ENCODE results near the gene TAGLN3. TPM values are rescaled to one million over a fixed set of nuclear protein-coding genes. Genes with fewer than 3 reads are reported as not detected.
A peak's percentile ranks its signal among the peaks of the same experiment; 100 is the strongest.

Gene TAGLN3
- total RNA-seq, 1 donor from 2014 or later, result 3.7 TPM

GRCh38 chr3:111978583-111979433 lies 19.9 kb upstream of the TAGLN3 start, which contains the start of gene ABHD10:
ABHD10 (plus strand) TSS chr3:111979026; CDS start chr3:111979062, 36 bp downstream.
- H3K36me3 ChIP-seq (ENCODE audit: control insufficient read depth, insufficient read depth, low read length), result peaks cover 1% of the 10 kb centered on the region
- peak within 1 kb of the TSS; percentile 93 for H3K4me3 ChIP-seq (ENCODE audit: low read depth, low read length)
- no peak for TF ChIP-seq CTCF (IDR thresholded peaks at IDR 0.05; ENCODE audit: insufficient read depth, low read length, poor library complexity, severe bottlenecking)
- DNase-seq (ENCODE audit: low read depth), result peak; percentile 93
- no peaks in the 10 kb centered on the region for H3K27me3 ChIP-seq (ENCODE audit: control insufficient read depth, insufficient read depth, low read length)

- Histone ChIP-seq H3K27me3 (ENCODE audit: control insufficient read depth, insufficient read depth, low read length) (no peaks in the 10 kb centered on the region), H3K36me3 (ENCODE audit: control insufficient read depth, insufficient read depth, low read length) (peaks cover 1% of the 10 kb centered on the region), H3K4me3 (ENCODE audit: low read depth, low read length) (peak overlapping the region; percentile 93)
- TF ChIP-seq CTCF (IDR thresholded peaks at IDR 0.05; ENCODE audit: insufficient read depth, low read length, poor library complexity, severe bottlenecking), result no peak
- no peak for DNase-seq (ENCODE audit: low read depth)
These were observed 19.2 kb upstream of the TAGLN3 start for GRCh38 chr3:111979434-111980038.

- TF ChIP-seq CTCF (IDR thresholded peaks at IDR 0.05; ENCODE audit: insufficient read depth, low read length, poor library complexity, severe bottlenecking), result no peak
- no peak for DNase-seq (ENCODE audit: low read depth)
- H3K4me3 ChIP-seq (ENCODE audit: low read depth, low read length), result no peak overlapping the region
- no peaks in the 10 kb centered on the region for H3K36me3 ChIP-seq (ENCODE audit: control insufficient read depth, insufficient read depth, low read length)
- H3K27me3 ChIP-seq (ENCODE audit: control insufficient read depth, insufficient read depth, low read length), result no peaks in the 10 kb centered on the region
These were observed 17.8 kb upstream of the TAGLN3 start for GRCh38 chr3:111980716-111981456.

- TF ChIP-seq CTCF (IDR thresholded peaks at IDR 0.05; ENCODE audit: insufficient read depth, low read length, poor library complexity, severe bottlenecking), result no peak
- H3K27me3 ChIP-seq (ENCODE audit: control insufficient read depth, insufficient read depth, low read length), result no peaks in the 10 kb centered on the region
- H3K4me3 ChIP-seq (ENCODE audit: low read depth, low read length), result no peak overlapping the region
- no peak for DNase-seq (ENCODE audit: low read depth)
- H3K36me3 ChIP-seq (ENCODE audit: control insufficient read depth, insufficient read depth, low read length), result no peaks in the 10 kb centered on the region
These were observed 17.3 kb upstream of the TAGLN3 start for GRCh38 chr3:111981457-111981763.

GRCh38 chr3:111984636-111985298 lies 14.0 kb upstream of the TAGLN3 start:
- Histone ChIP-seq H3K27me3 (ENCODE audit: control insufficient read depth, insufficient read depth, low read length) (no peaks in the 10 kb centered on the region), H3K36me3 (ENCODE audit: control insufficient read depth, insufficient read depth, low read length) (peaks cover 1% of the 10 kb centered on the region), H3K4me3 (ENCODE audit: low read depth, low read length) (no peak overlapping the region)
- no peak for TF ChIP-seq CTCF (IDR thresholded peaks at IDR 0.05; ENCODE audit: insufficient read depth, low read length, poor library complexity, severe bottlenecking)
- no peak for DNase-seq (ENCODE audit: low read depth)
